Lower leg skin (tissue), 3 donors: ENCODE results near the gene BCAT1.

Source experiments
- POLR2A ChIP-seq, 2 donors: fragments of 450-650 bp; IDR thresholded peaks; one replicate each; pipeline ENCODE4 v1.6.1; 2016 to 2017; ENCODE audit warnings: antibody characterized with exemption in 2 of 2, mild to moderate bottlenecking in 1 of 2, moderate library complexity in 1 of 2
- TF ChIP-seq, protein P1 (sequence below), 3 donors: fragments of 450-650 bp; IDR thresholded peaks; one replicate each; pipeline ENCODE4 v1.5.1; 2016; ENCODE audit warnings: antibody characterized with exemption in 3 of 3, mild to moderate bottlenecking in 3 of 3, moderate library complexity in 2 of 3

DNA sequence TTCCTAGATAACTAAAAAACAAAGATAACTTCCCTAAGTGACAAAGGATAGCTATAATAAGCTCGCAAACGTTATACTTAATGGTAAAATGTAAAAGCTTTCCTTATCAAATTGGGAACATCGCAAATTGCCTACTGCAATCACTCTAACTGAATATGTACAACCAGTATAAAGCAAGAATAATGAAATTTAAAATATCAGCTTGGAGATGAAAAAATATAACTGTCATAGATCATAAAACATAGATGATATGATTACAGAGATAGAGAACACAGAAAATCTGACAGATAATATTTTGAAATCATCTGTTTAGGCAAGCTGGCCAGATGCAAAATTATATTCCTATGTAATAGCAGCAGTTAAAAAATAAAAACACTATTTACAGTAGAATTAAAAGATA is 64.0 kb downstream of the BCAT1 start:
- TF ChIP-seq, protein P1, sequence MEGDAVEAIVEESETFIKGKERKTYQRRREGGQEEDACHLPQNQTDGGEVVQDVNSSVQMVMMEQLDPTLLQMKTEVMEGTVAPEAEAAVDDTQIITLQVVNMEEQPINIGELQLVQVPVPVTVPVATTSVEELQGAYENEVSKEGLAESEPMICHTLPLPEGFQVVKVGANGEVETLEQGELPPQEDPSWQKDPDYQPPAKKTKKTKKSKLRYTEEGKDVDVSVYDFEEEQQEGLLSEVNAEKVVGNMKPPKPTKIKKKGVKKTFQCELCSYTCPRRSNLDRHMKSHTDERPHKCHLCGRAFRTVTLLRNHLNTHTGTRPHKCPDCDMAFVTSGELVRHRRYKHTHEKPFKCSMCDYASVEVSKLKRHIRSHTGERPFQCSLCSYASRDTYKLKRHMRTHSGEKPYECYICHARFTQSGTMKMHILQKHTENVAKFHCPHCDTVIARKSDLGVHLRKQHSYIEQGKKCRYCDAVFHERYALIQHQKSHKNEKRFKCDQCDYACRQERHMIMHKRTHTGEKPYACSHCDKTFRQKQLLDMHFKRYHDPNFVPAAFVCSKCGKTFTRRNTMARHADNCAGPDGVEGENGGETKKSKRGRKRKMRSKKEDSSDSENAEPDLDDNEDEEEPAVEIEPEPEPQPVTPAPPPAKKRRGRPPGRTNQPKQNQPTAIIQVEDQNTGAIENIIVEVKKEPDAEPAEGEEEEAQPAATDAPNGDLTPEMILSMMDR (IDR thresholded peaks at IDR 0.05), result no peak
- no peak for TF ChIP-seq POLR2A (IDR thresholded peaks at IDR 0.05)
